ENCODE measurements around the gene ZBTB20.

The ZBTB20 gene

GRCh38 chr3:114374433-114374990 lies 772.6 kb downstream of the ZBTB20 start:
- no peak for DNase-seq (ENCODE audit: low read depth)

- no peak for DNase-seq (ENCODE audit: low read depth)
Observed at GRCh38 chr3:114370537-114371174, 776.4 kb downstream of the ZBTB20 start.

DNA sequence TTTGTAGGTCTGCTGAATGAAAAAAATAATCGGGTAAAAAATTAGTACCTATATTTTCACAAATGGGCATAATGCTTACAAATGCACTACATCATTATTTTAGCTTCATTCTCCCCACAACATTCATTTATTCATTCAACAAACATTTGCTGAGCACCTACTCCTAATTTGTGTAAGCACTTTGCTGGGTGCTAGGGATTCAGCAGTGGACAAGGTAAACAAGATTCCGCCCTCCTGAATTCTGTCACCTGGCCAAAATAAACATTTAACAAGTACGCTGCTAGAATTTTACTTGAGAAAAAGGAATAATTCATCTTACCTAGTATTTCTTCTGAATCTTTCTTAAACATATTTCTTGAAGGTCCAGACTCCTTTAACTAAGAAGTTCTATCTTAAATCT lies 781.2 kb downstream of the ZBTB20 start:
- no peak for DNase-seq (ENCODE audit: low read depth)

GRCh38 chr3:114364806-114365654 lies 782.1 kb downstream of the ZBTB20 start:
- no peak for DNase-seq (ENCODE audit: low read depth)

GRCh38 chr3:114363554-114364202 lies 783.4 kb downstream of the ZBTB20 start:
- DNase-seq (ENCODE audit: low read depth): no peak

GRCh38 chr3:114362815-114363214 lies 784.3 kb downstream of the ZBTB20 start:
- DNase-seq (ENCODE audit: low read depth): no peak

DNA sequence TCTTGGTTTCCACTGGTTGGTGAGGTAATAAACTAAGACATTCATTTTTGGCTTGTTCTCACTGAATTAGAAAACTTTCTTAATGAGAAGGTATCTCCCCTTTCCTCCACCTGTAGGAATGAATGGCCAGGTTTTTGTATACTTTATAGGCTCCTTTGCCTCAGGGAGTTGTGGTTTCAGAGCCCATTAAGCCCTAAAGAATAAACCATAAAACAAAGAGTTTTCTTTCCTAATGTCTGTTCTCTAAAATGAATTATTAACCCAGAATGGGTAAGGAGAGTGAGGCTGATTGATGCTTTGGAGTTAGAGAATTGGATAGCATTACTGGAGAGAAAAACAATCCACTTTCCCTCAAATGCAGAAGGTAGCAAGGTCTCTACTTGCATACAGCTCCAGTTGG lies 785.7 kb downstream of the ZBTB20 start:
- no peak for DNase-seq (ENCODE audit: low read depth)

DNA sequence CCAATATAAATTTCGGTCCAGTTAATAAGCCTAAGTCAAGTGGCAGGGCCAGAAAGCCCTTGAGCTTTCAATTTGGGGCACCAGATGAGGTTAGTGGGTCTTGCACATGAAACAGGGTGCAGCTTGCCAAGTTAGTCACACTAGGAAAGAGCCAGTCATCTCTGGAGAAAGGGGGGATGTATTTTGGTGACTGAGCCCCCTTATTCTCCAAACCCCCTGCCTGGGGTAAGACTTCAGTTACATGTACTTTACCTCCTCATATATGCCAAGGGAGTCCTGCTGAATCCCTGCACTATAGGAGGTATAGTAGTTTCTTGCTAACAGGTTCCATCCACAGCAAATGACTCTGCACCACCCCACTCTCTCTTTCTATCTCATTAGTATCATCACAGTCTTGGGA lies 790.6 kb downstream of the ZBTB20 start:
- DNase-seq (ENCODE audit: low read depth): no peak

- DNase-seq (ENCODE audit: low read depth): no peak
Observed at GRCh38 chr3:114356066-114356465, 791.0 kb downstream of the ZBTB20 start.

GRCh38 chr3:114355653-114356052 lies 791.4 kb downstream of the ZBTB20 start:
- no peak for DNase-seq (ENCODE audit: low read depth)

DNA sequence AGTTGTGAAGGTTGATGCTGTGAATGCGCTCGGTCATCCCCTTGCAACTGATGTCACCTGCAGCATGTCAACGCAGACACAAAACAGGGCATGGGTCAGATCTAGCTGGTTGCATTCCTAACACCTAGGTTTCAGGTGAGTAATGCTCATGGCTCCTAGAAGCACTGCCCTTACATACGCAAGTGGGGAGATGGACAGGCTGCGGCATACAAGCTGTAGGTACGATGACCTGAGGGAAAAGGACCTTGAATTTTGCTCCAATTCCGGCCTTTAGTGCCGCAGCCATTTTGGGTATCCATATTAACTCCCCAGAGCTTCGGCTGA lies 795.3 kb downstream of the ZBTB20 start:
- DNase-seq (ENCODE audit: low read depth): no peak

DNA sequence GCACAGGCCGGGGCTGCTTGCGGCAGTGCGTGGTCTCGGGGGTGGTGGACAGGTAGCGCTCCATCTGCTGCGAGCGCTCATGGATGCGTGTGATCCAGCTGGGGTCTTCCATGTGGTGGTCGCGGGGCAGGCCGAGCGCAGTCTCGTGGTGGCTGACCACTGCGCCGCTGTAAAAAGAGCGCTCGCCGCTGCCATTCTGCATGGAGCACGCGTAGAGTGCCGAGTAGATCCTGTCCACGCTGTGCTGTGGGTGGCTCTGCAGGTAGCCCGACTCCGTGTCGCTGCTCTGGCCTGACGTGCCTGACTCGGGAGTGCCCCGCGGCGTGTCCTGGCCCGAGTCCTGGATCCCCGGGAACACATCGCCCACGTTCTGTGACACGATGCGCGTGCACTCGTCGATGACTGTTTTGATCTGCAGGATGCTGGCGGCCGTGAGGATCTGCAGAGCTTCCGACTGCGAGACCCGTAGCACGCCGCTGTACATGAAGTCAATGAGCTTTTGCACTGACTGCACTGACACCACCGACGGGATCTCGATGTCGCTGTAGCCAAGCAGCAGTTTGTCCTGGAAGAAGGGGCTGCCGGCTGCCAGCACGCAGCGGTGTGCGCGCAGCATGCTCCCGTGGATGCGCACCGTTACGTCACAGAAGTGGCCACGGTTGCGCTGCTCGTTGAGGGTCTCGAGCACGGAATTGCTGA lies 795.8 kb downstream of the ZBTB20 start:
- DNase-seq (ENCODE audit: low read depth): no peak

DNA sequence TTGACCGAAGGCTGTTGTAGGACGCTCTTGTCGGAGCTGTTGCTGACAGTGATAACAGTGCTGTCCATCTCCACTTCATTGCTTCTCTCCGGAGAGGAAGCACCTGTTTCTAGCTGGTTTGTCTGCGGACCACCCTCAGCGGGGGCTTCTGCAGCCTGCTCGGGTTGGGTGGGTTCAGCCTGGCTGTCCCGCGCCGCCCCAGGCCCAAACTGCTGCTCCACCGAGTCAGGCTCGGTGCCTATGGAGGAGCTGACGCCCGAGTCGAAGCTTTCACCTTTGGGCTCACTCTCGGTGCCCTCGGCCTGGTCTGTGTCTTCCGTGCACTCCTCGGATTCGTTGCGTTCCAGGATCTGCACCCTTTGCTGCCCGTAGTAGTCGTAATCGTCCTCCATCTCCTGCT lies 796.4 kb downstream of the ZBTB20 start:
- DNase-seq (ENCODE audit: low read depth): no peak

DNA sequence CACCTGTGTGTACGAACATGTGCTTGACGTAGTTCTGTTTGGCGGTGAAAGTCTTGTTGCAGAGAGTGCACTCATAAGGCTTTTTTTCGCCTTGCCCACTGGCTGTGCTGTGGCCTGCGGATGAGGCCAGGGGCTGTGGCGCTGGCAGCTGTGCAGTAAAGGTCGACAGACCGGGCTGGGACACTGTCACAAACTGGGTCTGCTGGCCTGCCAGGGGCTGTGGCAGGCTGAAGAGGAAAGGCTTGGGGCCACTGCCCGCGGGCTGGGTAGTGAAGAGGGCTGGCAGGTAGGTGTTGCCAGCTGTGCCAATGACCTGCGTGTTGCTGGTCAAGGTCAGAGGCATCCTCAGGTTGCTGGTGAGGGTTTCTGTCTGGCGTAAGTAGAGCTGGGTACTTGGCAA lies 796.8 kb downstream of the ZBTB20 start:
- no peak for DNase-seq (ENCODE audit: low read depth)

- DNase-seq (ENCODE audit: low read depth): no peak
Observed at GRCh38 chr3:114344492-114344891, 802.6 kb downstream of the ZBTB20 start.

GRCh38 chr3:114338651-114339357 lies 808.3 kb downstream of the ZBTB20 start:
- DNase-seq (ENCODE audit: low read depth): no peak

DNA sequence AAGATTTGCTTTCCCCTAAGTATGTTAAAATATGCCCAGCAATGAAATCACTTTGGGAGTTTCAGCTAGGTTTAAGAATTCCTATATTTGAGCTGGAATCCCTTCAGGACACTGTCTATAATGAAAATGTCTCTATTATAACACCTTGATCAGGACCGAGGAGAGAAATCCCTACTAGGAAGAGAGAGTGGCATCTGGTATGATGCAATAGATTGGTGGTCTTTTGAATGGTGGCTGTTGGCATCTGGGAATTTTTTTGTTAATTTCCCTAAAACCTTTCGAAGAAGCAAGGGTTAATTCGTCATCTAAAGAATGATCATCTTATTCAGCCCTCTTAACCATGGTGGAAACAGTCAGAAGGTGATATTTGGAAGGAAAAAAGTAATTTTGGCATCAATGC lies 810.2 kb downstream of the ZBTB20 start:
- no peak for DNase-seq (ENCODE audit: low read depth)

DNA sequence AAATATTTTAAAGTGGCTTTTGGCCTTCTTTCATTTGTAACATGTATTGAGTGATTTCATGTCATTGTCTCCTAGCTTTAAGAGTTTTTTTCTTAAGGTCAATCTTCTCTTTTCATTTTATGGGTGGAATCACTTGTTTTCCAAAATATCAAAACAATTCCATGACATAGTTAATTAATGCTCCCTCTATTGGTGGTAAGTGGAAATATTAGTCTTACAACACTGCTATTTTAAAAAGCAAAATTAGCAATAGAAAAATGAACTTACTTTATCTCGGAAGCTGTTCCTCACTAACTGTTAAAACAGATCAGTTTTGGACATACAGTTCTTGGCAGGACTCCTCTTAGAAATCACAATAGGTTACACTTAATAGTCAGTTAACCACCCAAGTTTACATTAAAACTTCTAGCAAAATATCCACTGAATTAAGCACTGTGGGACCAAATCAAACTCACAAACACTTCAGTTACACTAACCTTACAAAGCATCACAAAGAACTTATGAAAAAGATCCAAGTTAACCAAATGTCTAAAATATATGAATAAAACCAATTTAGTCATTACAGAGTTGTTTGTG lies 810.9 kb downstream of the ZBTB20 start:
- no peak for DNase-seq (ENCODE audit: low read depth)

DNA sequence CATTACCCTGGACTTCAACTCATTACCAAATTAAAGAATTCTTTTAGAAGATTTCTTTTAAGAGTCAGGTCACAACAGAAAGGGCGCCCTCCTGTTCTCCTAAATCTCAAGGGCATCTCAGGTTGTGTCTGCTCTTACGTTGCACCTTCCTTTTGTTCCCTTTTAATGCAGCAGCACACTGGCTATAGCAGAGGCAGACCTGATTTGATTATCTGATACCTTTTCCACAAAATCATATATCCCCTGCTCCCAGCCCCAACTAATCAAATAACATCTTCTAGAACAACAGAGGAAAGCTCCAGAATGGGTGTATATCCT lies 813.2 kb downstream of the ZBTB20 start:
- DNase-seq (ENCODE audit: low read depth): no peak

DNA sequence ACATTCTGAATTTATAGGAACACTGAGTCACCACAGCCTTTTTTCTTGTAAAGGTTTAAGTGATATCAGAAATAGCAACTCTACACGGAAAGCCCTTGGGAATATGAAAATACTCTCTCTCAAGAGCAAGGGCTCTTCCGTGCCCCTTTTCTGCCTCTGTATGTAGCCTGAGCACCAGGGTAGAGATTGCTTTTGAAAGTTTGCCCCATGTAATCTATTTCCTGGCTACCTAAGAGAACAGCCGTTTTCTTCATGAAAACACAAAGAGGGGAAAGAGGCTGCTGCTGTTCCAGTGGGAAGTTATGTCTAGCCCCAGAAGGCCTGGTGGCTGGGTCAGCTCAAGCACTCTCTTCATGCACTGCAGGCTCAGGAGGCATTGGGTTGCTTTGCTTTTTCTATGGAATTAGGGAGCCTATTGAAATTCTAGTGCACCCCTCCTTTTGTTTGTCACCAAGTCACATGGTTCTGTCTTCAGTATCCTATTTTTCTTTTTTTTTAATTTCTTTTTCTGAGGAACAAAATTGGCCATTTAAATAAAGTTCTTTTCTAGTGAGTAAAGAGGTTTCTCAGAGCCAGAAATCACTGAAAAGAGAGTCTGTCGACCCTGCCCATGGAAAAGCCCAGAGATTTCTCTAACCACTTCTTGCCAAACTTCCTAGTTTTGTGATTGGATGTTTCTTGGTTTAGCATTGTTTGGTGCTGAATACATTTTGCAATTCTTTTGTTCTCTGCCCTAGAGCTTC lies 813.7 kb downstream of the ZBTB20 start:
- no peak for DNase-seq (ENCODE audit: low read depth)

All from CMK (cell line).